CD4-positive, alpha-beta T cell treated with Interleukin-17A for 1 hour (primary cell): Measurements from ENCODE around the gene UNC5A.
A peak's percentile ranks its signal among the peaks of the same experiment; 100 is the strongest.
"Not testable (repeated sequence)": the region's sequence is repeated elsewhere in the genome, so short reads cannot be mapped to it uniquely, and the experiment has no call there.

ENCODE experiments used
- DNase-seq: peaks from one replicate; pipeline ENCODE4 v3.0.0-alpha.2; 2020

Gene UNC5A

DNA sequence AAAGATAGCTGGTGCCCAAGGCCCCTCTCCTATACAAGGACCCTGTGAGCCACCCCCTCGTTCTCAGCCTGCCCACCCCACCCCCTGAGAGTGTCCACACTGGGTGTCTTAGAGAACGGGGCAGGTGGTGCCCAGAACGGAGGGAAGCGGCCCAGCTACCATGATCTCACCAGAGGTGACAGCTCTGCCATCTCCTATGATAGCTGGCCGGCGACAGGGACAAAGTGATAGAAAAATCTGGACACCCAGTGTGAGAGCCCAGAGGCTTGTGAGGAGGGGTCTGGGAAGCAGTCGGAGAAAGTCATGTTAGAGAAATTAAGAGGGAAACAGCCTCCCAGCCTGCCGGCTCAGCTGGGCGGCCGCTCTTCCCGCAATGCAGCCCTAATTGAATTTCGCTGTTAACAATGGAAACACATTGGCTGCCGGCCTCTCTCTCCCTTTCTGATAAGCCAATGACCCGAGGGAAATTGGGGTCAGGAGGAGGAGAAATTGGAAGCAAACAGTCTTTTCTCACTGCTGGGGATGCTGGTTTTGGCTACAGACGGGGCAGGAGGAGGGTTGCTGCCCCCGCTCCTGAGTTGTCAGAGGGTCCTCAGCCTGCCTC lies 56.5 kb downstream of the UNC5A start:
- no peak for DNase-seq

GRCh38 chr5:176868126-176868525 lies 57.8 kb downstream of the UNC5A start:
- DNase-seq: no peak

- DNase-seq: no peak
These were observed 58.4 kb downstream of the UNC5A start for GRCh38 chr5:176868731-176869130.

GRCh38 chr5:176869501-176870109 lies 59.2 kb downstream of the UNC5A start:
- no peak for DNase-seq

- no peak for DNase-seq
These were observed 59.8 kb downstream of the UNC5A start for GRCh38 chr5:176870110-176870591.

DNA sequence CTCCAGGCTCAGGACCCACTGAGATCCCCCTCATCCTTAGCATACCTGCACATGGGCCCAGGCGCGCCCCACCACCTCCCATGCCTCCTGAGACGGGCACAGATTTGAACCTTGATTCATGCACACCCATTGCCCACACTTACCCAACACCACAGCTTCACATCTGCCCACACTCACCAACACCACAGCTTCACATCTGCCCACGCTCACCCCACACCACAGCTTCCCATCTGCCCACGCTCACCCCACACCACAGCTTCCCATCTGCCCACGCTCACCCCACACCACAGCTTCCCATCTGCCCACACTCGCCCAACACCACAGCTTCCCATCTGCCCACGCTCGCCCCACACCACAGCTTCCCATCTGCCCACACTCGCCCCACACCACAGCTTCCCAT lies 60.3 kb downstream of the UNC5A start:
- DNase-seq: not testable (repeated sequence)

DNA sequence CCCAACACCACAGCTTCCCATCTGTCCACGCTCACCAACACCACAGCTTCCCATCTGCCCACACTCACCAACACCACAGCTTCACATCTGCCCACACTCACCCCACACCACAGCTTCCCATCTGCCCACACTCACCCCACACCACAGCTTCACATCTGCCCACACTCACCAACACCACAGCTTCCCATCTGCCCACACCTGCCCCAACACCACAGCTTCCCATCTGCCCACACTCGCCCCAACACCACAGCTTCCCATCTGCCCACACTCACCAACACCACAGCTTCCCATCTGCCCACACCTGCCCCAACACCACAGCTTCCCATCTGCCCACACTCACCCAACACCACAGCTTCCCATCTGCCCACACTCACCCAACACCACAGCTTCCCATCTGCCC lies 62.2 kb downstream of the UNC5A start:
- DNase-seq: peak; percentile 5

GRCh38 chr5:176873011-176873410 lies 62.7 kb downstream of the UNC5A start:
- DNase-seq: peak; percentile 10

- no peak for DNase-seq
These were observed 63.3 kb downstream of the UNC5A start for GRCh38 chr5:176873541-176874172.

DNA sequence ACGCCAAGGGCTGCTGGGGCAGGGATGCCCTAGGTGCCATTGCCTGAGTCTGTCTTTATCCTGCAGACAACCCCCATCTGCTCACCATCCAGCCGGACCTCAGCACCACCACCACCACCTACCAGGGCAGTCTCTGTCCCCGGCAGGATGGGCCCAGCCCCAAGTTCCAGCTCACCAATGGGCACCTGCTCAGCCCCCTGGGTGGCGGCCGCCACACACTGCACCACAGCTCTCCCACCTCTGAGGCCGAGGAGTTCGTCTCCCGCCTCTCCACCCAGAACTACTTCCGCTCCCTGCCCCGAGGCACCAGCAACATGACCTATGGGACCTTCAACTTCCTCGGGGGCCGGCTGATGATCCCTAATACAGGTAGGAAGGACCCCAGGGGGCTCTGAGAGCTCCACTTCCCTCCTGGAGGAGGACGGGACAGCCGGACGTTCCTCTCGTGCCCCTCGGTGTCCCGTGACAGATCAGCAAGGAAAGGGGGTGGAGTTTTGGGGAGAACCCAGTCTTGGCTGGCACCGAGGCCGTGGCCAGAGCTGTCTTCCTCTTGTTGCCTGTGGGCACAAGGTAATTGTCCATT lies 63.9 kb downstream of the UNC5A start:
- no peak for DNase-seq

DNA sequence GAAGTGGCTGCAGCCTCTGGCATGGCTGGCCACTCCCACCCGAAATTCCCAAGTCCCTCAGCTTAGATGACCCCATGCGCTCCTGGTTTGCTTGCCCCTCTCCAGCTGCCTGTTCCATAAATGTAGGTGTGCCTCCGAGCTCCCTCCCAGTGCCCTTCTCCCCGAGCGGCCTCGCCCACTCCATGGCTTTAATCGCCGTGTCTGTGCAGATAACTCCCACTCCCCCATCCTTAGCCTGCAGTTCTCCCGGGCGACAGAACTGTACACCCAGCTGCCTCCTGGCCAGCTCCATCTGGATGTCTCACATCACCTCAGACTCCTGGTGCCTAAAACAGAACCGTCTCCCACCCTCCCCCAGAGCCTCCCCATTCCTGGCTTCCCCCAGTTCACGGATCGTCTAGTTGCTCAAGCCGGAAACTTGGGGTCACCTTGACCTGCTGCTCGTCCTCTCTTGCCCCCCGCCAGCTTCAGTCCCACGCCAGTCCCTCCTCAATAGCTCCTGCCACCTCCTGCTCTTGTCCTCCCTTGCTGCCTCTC lies 64.7 kb downstream of the UNC5A start:
- DNase-seq: no peak

DNA sequence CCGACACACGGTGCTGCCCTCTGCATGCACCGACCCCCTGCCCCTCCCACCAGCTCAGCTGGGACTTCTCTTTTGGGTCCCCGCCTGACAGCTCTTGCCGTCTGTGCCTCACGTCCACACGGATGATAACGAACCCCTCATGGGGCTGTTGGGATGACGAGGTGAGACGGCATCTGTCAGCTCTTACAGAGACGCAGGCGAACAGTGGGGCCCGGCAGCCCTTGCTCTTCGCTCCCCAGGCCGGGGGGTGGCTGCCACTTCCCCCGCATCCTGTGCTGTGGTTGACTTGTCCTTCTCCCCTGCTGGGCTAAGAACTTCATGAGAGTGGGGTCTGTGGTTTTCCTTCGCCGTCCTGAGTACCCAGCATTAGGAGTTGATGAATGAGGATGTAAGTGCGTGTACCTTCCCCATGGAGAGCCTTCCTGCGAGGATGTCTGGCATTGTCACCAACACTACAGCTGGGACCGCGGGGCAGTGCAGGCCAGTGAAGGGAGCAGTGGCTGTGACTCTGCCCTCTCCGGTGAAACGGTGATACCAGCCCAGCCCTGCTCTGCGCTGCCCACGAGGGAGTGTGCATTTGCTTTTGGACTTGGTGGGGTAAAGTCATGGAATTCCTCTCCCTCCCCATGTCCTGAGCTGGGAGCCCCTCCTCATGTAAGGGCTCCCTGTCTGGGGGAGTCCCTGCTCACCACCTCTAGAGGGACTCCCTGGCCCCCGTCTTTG lies 65.6 kb downstream of the UNC5A start:
- DNase-seq: no peak

DNA sequence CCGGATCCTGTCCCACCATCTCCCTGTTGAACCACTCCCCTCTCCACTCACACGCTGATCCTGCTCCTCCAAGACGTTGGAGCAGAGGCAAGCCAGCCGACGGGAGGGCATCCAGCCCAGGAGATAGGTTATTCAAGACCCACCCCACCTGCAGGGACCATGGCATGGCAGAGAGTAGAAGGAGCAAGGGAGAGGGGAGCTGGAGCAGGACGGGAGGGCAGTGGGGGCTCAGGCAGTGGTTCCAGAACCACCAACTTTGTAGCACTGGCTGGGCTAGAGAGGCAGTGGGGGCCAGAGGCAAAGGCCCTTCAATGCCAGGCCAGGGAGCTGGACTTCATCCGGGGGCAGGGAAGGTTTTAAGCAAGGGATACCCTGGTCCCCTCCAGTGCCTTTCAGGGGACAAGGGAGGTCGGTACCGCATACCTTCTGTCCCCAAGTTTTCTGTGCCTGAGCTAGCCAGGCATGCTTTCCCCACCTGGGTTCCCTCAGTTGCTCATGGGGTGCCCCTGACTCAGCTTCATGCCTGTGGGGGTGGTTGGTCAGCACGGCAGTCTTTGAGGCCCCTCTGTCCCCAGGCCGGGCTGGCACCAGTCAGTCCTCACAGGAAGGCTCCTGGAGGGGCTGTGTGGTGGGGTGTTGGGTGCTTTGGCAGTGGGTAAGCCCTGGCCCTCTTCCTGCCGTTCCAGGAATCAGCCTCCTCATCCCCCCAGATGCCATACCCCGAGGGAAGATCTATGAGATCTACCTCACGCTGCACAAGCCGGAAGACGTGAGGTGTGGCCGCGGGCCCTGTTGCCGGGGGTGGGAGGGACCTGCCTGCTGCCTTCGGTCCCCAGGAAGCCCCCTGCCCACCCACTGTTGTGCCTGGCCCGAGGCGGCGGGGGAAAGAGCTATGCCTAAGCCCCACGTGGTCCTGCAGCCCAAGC lies 66.4 kb downstream of the UNC5A start:
- no peak for DNase-seq

DNA sequence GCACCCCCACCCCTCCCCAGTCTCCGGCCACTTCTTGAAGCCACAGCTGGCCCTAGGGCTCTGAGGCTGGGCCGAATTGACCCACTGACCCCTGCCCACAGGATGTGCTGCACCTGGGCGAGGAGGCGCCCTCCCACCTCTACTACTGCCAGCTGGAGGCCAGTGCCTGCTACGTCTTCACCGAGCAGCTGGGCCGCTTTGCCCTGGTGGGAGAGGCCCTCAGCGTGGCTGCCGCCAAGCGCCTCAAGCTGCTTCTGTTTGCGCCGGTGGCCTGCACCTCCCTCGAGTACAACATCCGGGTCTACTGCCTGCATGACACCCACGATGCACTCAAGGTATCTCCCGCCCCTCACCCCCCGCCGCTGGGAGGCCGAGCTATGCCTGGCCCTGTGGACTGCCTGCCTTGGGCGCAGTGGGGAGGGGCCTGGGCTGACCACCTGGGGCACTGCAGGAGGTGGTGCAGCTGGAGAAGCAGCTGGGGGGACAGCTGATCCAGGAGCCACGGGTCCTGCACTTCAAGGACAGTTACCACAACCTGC lies 67.5 kb downstream of the UNC5A start:
- DNase-seq: no peak

- no peak for DNase-seq
These were observed 68.1 kb downstream of the UNC5A start for GRCh38 chr5:176878463-176878862.

GRCh38 chr5:176878906-176879662 lies 68.7 kb downstream of the UNC5A start:
- DNase-seq: no peak

GRCh38 chr5:176879663-176880361 lies 69.5 kb downstream of the UNC5A start:
- DNase-seq: no peak

DNA sequence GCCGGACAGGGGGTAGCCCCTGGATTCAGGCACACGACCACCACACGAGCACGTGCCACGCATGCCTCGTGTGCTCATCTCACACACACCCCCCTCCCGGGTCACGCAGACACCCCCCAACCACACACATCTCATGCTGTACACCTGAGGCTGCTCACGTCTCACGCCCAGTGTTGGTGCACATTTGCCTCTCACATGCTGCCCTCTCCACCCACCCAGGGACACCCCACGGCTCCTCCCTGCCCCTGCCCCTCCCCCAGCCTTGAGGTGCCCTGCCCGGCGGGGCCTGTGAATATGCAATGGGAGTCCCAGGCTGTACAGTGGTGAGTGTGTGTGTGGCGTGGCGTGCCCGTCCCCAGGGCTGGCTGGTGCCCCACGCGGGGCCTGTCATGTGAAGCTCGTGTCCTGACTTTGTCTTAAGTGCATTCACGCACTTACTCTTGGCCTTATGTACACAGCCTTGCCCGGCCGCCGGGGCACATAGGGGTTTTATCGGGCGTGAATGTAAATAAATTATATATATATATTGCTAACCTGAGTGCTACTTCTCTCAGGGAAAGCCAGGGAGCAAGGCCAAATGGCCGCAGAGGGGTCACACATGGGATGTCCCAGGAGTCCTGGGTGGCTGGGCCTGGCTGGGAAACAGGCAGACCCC lies 70.1 kb downstream of the UNC5A start:
- DNase-seq: no peak

GRCh38 chr5:176881021-176881749 lies 70.8 kb downstream of the UNC5A start:
- no peak for DNase-seq
